Activated T-helper 17 cell treated with anti-CD3 and anti-CD28 coated beads, Interleukin-2, amount 50 U/mL, for 72 hours (primary cell): ENCODE data around the gene HIP1R. TPM values are rescaled to one million over a fixed set of nuclear protein-coding genes. Genes with fewer than 3 reads are reported as not detected.
"Not testable (repeated sequence)": the region's sequence is repeated elsewhere in the genome, so short reads cannot be mapped to it uniquely, and the experiment has no call there.

ENCODE experiments used
- ATAC-seq: fragments of 150-1000 bp; cut with Tn5 transposase; replicated peaks from 2 replicates; pipeline ENCODE4 v1.10.0; 2021; ENCODE audit warnings: mild to moderate bottlenecking, moderate library complexity
- H3K27ac Mint-ChIP-seq: one replicate; pipeline ENCODE4 v1.8.0; 2022; ENCODE audit warnings: mixed read lengths
- H3K27me3 Mint-ChIP-seq: one replicate; pipeline ENCODE4 v1.8.0; 2022; ENCODE audit warnings: mixed read lengths
- H3K36me3 Mint-ChIP-seq: one replicate; pipeline ENCODE4 v1.8.0; 2022; ENCODE audit warnings: low read depth, mild to moderate bottlenecking, mixed read lengths
- H3K4me1 Mint-ChIP-seq: one replicate; pipeline ENCODE4 v1.8.0; 2022; ENCODE audit warnings: mixed read lengths
- H3K4me3 Mint-ChIP-seq: one replicate; pipeline ENCODE4 v1.8.0; 2022; ENCODE audit warnings: mild to moderate bottlenecking, mixed read lengths
- H3K9me3 Mint-ChIP-seq: one replicate; pipeline ENCODE4 v1.8.0; 2022; ENCODE audit warnings: mixed read lengths
- total RNA-seq, 2 donors: library from RNA; stranded (reverse); gene quantifications; one replicate each; pipeline ENCODE4 v1.2.3, GENCODE V29; 2022

HIP1R gene
- total RNA-seq, 2 donors from 2014 or later = 14.7 to 23.3 TPM

DNA sequence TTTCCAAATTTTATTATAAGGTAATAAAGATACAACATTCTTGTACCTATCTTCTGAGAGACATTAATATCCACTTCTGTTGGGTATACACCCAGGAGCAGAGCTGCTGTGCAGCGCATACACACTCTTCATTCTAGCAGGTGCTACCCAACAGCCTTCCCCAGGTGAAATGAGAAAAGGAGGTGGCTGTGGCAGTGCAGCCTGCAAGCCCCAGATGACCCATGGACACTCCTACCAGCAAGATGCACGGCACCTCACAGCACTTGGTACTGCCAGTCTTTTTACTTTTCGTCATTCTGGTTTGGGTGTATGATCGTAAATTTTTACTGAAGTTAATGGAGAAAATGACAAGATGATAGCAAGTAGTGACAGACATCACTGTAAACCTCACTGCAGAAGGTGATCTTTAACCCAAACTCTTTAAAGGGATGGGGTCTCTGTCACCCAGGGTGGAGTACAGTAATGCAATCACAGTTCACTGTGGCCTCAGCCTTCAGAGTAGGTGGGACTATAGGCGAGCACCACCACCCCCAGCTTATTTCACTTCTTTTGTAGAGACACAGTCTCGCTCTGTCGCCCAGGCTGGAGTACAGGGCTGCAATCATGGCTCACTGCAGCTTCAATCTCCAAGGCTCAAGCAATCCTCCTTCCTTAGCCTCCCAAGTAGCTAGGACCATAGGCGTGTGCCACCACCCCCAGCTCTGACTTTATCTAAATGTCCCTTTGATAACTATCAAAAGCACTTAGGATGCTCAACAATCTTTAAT, 34.1 kb downstream of the HIP1R start:
- no peak overlapping the region for H3K4me3 Mint-ChIP-seq
- no peak overlapping the region for H3K27ac Mint-ChIP-seq
- H3K9me3 Mint-ChIP-seq = no peaks in the 10 kb centered on the region
- H3K36me3 Mint-ChIP-seq = peaks cover 64% of the 10 kb centered on the region
- H3K27me3 Mint-ChIP-seq = no peaks in the 10 kb centered on the region
- H3K4me1 Mint-ChIP-seq = peaks cover 18% of the 10 kb centered on the region
- no peak for ATAC-seq

DNA sequence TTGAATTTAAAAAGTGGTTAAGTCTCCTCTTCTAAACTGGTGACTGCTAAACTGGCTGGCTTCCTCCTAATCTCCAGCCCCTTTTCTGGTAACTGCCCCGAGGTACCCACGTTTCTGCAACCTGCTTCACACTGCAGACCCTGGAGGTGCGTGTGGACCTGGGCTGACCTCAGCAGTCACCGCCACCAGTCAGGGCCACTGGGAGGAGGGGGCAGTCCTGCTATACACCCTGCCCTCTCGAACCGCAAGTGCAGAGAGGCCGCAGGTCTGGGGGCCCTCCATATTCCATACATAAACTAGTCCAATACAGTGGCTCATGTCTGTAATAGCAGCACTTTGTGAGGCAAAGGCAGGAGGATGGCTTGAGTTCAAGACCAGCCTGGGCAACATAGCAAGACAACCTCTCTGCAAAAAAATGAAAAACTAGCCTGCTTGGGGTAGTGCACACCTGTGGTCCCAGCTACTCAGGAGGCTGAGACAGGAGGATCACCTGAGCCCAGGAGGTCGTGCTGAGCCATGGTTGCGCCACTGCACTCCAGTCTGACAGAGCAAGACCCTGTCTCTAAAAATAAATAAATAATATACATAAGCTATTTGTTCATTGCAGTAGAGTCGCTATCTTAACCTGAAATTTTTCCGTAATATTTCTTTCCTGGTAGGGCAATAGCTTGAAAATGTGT, 35.0 kb downstream of the HIP1R start:
- no peak overlapping the region for H3K27ac Mint-ChIP-seq
- H3K9me3 Mint-ChIP-seq = no peaks in the 10 kb centered on the region
- H3K27me3 Mint-ChIP-seq = no peaks in the 10 kb centered on the region
- ATAC-seq = no peak
- no peak overlapping the region for H3K4me3 Mint-ChIP-seq
- peaks cover 58% of the 10 kb centered on the region for H3K36me3 Mint-ChIP-seq
- peaks cover 19% of the 10 kb centered on the region for H3K4me1 Mint-ChIP-seq

DNA sequence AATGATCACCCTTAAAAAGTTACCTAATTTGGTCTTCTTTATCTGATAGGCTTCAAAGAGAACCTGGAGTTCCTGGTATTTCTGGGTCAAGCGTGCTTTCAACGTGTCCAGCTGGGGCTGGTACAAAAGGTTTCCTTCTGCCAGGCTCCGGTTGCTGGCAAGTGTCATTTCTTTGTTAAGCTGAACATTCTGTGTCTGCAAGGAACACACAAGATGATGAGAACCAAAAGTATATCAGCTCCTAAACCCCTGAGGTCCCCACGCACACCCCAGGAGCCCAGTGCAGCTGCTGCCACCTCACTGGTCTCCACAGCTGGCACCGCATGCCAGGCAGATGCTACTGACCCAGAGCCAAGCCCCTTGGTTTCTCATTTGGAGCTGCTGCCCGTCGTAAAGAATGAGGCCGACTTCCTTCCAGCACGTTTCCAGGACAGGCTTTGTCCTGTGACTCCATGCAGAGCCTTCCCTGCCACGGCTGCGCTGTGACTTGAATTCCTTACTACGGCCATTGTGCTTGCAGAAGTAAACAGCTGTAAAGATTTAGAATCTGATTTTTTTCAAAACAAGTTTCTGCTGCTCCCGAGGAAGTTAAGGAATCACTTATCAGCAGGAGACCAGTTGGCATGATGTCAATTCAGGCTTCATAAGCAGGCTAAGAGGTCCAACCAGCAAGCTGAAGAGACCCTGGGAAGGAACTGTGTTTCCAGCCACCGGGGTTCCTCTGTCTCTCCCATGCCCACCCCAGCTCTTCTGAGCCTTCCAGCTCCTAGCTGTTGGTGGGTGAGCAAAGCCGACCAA, 35.8 kb downstream of the HIP1R start:
- Mint-ChIP-seq H3K27ac (peak overlapping the region; percentile 30), H3K27me3 (no peaks in the 10 kb centered on the region), H3K4me3 (peak overlapping the region; percentile 69), H3K4me1 (peaks cover 27% of the 10 kb centered on the region), H3K9me3 (no peaks in the 10 kb centered on the region), H3K36me3 (peaks cover 60% of the 10 kb centered on the region)
- no peak for ATAC-seq

DNA sequence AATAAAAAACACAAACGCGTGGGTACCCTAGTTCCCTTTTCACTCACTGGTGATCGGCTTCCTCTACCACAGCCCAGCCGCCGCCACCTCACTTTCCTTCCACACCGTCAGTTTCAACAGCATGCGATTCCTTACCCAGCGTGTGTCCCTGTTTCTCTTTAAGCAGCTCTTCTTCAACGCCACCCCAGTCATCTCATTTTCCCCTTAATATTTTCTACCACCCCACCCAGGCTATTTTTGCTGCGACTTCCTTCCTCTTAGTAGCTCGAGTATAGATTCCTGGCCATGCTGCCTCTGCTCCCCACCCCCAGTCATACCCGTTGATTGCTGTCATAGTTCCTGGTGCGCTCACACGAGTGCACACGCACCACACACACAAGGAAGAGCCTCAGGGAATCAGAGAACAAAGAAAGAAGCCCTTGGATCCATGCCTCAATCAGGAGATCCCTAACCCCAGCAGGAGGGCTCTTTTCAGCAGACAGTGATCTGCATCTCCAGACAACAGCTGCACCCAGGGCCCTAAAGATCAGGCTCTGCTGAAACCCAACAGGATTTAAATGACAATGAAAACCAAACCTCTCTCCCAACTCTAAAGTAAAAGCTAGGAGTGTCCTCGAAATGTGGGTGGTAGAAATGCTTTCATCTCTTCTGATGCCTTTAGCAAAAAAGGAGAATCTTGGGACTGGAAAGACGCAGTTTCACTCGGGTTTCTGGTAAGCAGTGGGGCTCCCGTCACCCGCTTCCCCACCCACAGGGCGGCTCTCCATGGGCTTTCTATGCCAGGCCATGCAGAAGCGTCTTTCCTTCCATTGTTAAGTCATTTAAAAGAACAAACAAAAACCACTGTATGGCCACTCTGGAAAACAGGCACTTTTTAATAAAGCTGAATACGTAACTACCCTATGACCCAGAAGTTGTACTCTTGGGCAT, 36.9 kb downstream of the HIP1R start:
- Mint-ChIP-seq H3K27ac (peak overlapping the region; percentile 30), H3K4me3 (peak overlapping the region; percentile 69), H3K27me3 (no peaks in the 10 kb centered on the region), H3K4me1 (peaks cover 34% of the 10 kb centered on the region), H3K36me3 (peaks cover 50% of the 10 kb centered on the region), H3K9me3 (no peaks in the 10 kb centered on the region)
- peak; percentile 71 for ATAC-seq

DNA sequence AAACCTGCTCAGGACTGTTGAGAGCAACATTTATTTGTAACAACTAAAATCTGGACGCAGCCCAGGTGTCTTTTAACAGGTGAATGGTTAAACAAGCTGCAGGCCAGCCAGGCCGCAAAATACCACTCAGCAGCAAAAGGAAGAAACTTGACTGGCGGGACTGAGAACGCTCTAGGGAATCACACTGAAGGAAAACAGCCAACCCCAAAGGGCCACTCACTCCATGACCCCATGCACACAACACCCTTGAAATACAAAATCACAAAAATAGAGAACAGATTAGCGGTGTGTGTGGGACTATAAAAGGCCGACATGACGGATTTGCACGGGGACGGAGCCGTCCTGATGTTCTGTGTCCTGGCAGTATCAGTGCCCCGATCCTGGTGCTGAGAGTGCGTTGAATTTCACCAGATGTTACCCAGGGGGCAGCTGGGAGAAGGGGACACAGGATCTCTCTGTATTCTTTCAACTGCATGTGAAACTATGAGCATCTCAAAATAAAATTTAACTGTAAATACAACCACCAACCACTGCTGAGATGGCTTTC, 37.6 kb downstream of the HIP1R start:
- no peak overlapping the region for H3K27ac Mint-ChIP-seq
- no peak for ATAC-seq
- H3K4me3 Mint-ChIP-seq = peak overlapping the region; percentile 69
- no peaks in the 10 kb centered on the region for H3K27me3 Mint-ChIP-seq
- H3K9me3 Mint-ChIP-seq = no peaks in the 10 kb centered on the region
- H3K4me1 Mint-ChIP-seq = peaks cover 41% of the 10 kb centered on the region
- peaks cover 48% of the 10 kb centered on the region for H3K36me3 Mint-ChIP-seq

DNA sequence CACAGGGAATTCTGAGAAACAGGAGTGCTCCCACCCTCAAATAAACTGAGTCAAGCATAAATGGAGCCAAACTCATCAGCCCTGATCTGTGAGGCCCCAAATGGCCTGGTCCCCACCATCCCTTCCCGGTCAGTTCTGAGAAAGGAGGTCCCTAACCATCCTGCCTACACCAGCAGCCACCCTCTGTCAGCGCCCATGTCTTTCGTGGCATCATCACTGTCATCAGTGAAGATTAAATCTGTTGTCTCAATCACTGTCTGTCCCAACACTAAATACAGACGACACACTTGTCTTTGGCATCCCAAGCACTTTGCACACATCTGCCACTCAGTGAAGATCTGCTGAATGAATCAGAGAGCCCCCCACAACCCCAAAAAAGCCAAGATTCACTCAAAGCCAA, 38.3 kb downstream of the HIP1R start:
- no peak for ATAC-seq
- Mint-ChIP-seq H3K9me3 (no peaks in the 10 kb centered on the region), H3K36me3 (peaks cover 45% of the 10 kb centered on the region), H3K27ac (no peak overlapping the region), H3K27me3 (no peaks in the 10 kb centered on the region), H3K4me3 (peak overlapping the region; percentile 58), H3K4me1 (peaks cover 41% of the 10 kb centered on the region)

DNA sequence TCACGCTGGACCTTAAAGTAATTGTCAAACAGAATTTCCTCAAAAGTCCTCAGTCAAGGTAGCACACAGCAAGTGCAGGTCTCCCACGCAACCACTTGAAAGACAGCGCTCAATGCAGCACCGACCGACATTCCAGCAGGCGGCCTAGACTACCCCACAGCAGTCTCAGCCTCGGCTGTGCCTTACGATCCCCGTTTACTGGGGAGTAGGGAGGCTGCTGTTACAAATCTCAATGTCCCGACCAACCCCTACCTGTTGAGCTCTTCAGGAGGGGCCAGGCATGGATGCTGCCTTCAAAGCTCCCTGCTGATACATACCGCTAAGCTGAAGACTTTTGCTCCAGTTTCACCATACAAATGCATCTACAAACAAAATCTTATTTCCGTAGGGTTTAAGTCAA, 38.8 kb downstream of the HIP1R start:
- Mint-ChIP-seq H3K27ac (no peak overlapping the region), H3K4me3 (peak overlapping the region; percentile 58), H3K36me3 (peaks cover 40% of the 10 kb centered on the region), H3K27me3 (no peaks in the 10 kb centered on the region), H3K4me1 (peaks cover 41% of the 10 kb centered on the region), H3K9me3 (no peaks in the 10 kb centered on the region)
- peak; percentile 22 for ATAC-seq

DNA sequence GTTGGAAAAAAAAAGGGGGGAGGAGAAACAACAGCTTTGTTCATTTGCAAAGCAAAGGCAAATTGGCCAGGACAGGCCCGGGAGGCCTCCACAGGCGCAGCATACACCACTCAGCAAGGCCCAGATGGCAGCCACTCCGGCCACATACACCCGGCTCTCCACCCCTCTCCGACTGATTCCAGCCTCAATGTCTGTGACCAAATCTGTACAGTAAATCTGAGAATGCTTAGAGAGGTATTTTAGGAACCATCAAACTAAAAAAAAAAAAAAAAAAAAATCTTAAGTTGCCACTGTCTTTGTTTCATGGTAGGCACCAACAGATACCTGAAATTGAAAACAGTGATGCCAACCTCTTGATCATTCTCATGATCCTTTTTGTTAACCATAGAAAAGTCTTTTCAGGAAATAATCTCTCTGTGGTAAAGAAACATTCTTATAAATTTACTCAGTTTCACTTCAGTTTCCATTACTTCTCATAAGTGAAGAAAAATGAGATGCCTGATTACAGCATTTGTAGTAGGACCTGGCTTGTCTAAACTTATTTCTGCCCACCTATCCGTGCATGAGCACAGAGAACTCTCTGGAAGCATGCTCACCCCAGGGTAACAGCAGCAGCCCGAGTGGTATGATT, 40.4 kb downstream of the HIP1R start:
- peak overlapping the region; percentile 51 for H3K4me3 Mint-ChIP-seq
- H3K4me1 Mint-ChIP-seq = peaks cover 57% of the 10 kb centered on the region
- no peaks in the 10 kb centered on the region for H3K9me3 Mint-ChIP-seq
- H3K27ac Mint-ChIP-seq = peak overlapping the region; percentile 73
- peak; percentile 77 for ATAC-seq
- H3K27me3 Mint-ChIP-seq = no peaks in the 10 kb centered on the region
- peaks cover 40% of the 10 kb centered on the region for H3K36me3 Mint-ChIP-seq

DNA sequence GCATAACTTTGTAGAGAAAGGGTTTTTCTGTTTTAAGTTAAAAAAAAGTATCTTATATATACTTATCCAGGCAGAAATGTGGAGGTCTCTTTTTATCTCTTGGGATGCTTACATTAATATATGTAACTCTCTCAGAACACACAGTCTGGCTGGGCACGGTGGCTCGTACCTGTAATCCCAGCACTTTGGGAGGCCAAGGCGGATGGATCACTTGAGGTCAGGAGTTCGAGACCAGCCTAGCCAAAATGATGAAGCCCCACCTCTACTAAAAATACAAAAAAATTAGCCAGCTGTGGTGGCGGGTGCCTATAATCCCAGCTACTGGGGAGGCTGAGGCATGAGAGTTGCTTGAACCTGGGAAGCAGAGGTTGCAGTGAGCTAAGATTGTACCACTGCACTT, 41.0 kb downstream of the HIP1R start:
- not testable (repeated sequence) for H3K27me3 Mint-ChIP-seq, ATAC-seq, H3K9me3 Mint-ChIP-seq
- H3K4me3 Mint-ChIP-seq = peak overlapping the region; percentile 51
- peaks cover 63% of the 10 kb centered on the region for H3K4me1 Mint-ChIP-seq
- H3K36me3 Mint-ChIP-seq = peaks cover 41% of the 10 kb centered on the region
- peak overlapping the region; percentile 73 for H3K27ac Mint-ChIP-seq

DNA sequence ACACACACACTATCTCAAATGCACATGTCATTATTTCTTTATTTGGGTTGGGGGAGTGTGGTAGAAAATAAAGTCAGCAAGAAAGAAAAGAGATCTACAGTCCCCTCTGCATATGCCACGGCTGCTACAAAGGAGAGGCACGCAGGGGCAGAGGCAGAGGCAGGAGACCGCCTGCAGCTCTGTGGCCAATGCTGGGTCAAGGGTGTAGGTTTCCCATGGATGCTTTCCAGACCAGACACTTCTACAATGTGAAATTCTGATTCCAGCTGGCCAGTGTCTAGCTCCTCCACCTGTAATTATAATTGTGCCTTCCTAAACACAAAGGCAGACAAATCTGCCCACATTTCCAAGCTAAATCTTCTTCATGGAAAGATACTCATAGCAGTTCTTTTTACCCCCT, 41.5 kb downstream of the HIP1R start:
- no peak overlapping the region for H3K4me3 Mint-ChIP-seq
- no peak overlapping the region for H3K27ac Mint-ChIP-seq
- no peaks in the 10 kb centered on the region for H3K27me3 Mint-ChIP-seq
- H3K4me1 Mint-ChIP-seq = peaks cover 61% of the 10 kb centered on the region
- peaks cover 41% of the 10 kb centered on the region for H3K36me3 Mint-ChIP-seq
- ATAC-seq = no peak
- H3K9me3 Mint-ChIP-seq = no peaks in the 10 kb centered on the region

DNA sequence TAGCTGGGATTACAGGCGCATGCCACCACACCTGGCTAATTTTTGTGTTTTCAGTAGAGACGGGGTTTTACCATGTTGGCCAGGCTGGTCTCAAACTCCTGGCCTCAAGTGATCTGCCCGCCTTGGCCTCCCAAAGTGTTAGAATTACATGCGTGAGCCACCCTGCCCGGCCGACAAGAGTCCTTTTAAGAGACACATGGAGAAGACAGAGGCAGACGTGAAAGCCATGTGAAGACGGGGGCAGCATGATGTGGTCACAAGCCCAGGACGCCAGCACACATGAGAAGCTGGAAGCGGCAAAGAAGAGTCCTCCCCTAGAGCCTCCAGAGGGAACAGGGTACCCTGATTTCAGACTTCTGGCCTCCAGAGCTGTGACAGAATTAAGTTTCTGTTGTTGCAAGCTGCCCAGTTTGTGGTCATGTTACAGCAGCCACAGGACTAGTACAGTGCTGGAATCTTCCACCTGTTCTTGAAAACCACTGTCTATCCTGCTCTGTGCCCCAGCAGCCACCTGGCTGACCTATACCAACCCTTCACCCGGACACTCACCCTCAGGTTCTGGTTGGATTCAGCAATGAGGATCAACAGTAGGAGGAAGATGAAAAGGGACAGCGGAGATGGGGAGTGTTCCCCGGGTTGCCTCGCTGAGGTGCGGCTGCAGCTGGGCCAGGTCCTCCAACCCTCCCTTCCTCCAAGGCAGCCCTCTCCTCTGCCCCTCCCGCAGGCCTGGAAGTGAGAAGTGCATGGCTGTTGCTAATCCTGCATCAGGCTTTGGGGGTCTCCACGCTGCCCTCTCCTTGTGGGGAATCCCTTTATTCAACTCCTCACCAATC, 43.7 kb downstream of the HIP1R start:
- no peaks in the 10 kb centered on the region for H3K9me3 Mint-ChIP-seq
- ATAC-seq = no peak
- H3K4me3 Mint-ChIP-seq = peak overlapping the region; percentile 23
- peaks cover 66% of the 10 kb centered on the region for H3K4me1 Mint-ChIP-seq
- no peaks in the 10 kb centered on the region for H3K27me3 Mint-ChIP-seq
- H3K27ac Mint-ChIP-seq = no peak overlapping the region
- H3K36me3 Mint-ChIP-seq = peaks cover 36% of the 10 kb centered on the region

DNA sequence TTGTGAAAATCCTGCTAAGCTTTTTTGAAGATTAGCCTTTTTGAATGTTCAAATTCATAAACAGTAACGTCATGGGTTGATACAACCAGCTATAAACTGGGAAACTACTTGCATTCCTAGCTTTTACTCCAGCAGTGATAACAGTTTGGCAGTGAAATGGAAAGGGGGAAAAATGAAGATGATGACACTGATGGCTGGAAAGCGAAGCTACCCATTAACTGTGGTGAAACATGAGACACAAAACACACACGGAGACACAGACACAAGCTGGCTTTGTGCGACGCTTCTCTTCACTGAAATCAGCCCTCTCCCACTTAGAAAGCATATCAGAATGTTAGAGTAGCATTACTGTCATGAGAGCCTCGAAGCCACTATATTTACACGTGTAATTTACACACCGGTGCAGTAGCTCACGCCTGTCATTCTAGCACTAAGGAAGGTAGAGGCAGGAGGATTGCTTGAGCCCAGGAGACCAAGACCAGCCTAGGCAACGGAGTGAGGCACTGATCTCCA, 45.0 kb downstream of the HIP1R start:
- H3K9me3 Mint-ChIP-seq = no peaks in the 10 kb centered on the region
- no peak overlapping the region for H3K27ac Mint-ChIP-seq
- H3K4me3 Mint-ChIP-seq = no peak overlapping the region
- H3K27me3 Mint-ChIP-seq = no peaks in the 10 kb centered on the region
- peaks cover 67% of the 10 kb centered on the region for H3K4me1 Mint-ChIP-seq
- no peak for ATAC-seq
- H3K36me3 Mint-ChIP-seq = peaks cover 36% of the 10 kb centered on the region
